Adrenal gland (tissue), 5 donors: Measurements from ENCODE around the gene KRTAP5-11.

Source experiments
- POLR2A ChIP-seq, 2 donors: fragments of 450-650 bp; IDR thresholded peaks; one replicate each; pipeline ENCODE4 v1.6.1; 2017; ENCODE audit warnings: antibody characterized with exemption in 2 of 2, mild to moderate bottlenecking in 2 of 2, moderate library complexity in 1 of 2
- TF ChIP-seq, protein P1 (sequence below), 6 experiments: fragments of 450-650 bp in 4 of 6; fragments of 200-600 bp in 2 of 6; sonication (generic) in 1 of 6; IDR thresholded peaks; 1 replicate in 5 of 6; 2 replicates in 1 of 6; pipeline versions ENCODE4 v1.5.1 to v1.8.0; 2016 to 2021; ENCODE audit warnings: antibody characterized with exemption in 6 of 6, mild to moderate bottlenecking in 2 of 6, moderate library complexity in 1 of 6
- donor health status: DM: no; HTN: no; CAD: no.

DNA sequence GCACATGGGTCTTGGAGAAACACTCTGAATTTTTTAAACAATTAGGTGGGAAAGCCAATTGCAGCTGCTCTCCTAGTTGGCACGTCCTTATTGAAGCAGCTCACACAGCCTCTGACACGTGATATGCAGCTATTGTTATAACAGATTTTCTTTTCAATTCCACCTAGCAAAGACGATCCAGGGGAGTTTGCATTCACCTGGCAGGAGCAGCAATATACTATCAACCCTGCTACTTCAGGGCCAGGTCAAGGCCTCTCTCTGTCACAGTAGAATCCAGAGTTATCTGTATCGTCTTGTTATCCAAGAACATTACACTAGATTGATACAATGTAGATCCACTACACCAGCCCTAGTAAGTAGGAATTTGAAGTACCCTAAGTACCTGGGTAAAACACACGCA, 8.3 kb downstream of the KRTAP5-11 start:
- TF ChIP-seq POLR2A (IDR thresholded peaks at IDR 0.05) = no peak
- TF ChIP-seq, protein P1, sequence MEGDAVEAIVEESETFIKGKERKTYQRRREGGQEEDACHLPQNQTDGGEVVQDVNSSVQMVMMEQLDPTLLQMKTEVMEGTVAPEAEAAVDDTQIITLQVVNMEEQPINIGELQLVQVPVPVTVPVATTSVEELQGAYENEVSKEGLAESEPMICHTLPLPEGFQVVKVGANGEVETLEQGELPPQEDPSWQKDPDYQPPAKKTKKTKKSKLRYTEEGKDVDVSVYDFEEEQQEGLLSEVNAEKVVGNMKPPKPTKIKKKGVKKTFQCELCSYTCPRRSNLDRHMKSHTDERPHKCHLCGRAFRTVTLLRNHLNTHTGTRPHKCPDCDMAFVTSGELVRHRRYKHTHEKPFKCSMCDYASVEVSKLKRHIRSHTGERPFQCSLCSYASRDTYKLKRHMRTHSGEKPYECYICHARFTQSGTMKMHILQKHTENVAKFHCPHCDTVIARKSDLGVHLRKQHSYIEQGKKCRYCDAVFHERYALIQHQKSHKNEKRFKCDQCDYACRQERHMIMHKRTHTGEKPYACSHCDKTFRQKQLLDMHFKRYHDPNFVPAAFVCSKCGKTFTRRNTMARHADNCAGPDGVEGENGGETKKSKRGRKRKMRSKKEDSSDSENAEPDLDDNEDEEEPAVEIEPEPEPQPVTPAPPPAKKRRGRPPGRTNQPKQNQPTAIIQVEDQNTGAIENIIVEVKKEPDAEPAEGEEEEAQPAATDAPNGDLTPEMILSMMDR (IDR thresholded peaks at IDR 0.05) = no peak
